Measurements from ENCODE around the gene SUPT3H.
A peak's percentile ranks its signal among the peaks of the same experiment; 100 is the strongest.

The SUPT3H gene

DNA sequence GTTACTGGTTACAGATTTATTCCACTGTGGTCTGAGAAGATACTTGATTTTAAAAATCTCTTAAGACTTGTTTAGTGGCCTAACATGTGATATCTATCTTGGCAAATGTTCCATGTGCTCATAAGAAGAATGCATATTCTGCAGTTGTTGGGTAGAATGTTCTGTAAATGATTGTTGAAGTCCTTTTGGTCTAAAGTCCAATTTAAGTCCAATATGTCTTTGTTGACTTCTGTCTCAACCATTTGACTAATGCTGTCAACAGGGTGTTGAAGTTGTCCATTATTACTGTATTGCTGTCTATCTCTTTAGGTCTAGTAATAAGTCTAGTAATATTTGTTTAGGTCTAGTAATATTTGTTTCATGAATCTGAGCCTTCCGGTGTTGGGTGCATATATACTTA, 437.4 kb downstream of the SUPT3H start:
- DNase-seq (ENCODE audit: low read depth) = no peak
- no peak overlapping the region for H3K4me3 ChIP-seq (ENCODE audit: low read depth, low read length)
- no peak for TF ChIP-seq CTCF (conservative IDR thresholded peaks at IDR 0.05; ENCODE audit: low read depth, low read length)

DNA sequence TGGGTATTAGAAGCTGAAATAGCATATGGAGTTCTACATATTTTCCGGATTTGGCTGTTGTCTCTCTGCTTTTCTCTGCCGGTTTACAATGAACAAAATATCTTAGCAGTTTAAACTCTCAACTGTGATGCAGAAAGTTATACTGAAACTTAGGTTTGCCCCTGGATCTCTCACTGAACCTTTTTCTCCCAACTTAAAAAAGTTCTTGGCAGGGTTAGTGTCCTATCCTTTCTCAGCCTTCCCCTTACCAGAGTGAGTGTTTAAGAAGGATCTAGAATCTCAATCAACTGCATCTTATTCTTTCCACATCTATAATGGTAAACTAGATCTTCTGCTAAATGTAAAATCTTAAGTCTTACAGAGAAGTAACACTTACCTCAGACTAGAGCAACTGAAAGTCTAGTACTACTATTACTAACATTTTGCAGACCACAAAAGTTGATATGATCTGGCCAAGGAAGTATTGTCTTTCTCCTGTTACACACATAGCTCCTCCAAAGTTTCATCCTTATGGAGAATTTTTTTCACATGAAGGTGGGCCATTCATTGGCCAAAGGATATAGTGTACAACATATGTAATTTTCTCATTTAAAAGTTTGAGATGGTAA, 441.9 kb downstream of the SUPT3H start:
- TF ChIP-seq CTCF (conservative IDR thresholded peaks at IDR 0.05; ENCODE audit: low read depth, low read length) = no peak
- H3K4me3 ChIP-seq (ENCODE audit: low read depth, low read length) = no peak overlapping the region
- DNase-seq (ENCODE audit: low read depth) = no peak

DNA sequence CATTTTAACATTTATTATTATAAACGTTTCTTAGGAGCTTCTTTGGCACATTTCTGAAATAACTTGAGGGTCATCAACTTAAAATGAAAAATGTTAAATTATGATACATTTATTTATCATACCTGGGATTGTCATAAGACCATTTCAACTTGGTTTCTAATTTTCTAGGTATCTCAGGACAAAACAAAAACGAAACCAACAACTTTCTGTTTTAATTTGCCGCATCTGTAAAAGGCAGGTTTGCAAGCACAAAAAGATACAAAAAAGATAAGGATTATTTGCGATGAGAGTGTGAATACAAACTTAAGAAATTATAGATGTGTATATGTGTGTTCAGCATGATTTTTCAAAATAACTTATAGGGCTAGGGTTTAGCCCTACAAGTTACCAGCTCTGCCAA, 444.6 kb downstream of the SUPT3H start:
- TF ChIP-seq CTCF (conservative IDR thresholded peaks at IDR 0.05; ENCODE audit: low read depth, low read length) = no peak
- no peak for DNase-seq (ENCODE audit: low read depth)
- H3K4me3 ChIP-seq (ENCODE audit: low read depth, low read length) = no peak overlapping the region

- no peak for TF ChIP-seq CTCF (conservative IDR thresholded peaks at IDR 0.05; ENCODE audit: low read depth, low read length)
- H3K4me3 ChIP-seq (ENCODE audit: low read depth, low read length) = no peak overlapping the region
Measured at GRCh38 chr6:44932651-44933091, 445.1 kb downstream of the SUPT3H start.

DNA sequence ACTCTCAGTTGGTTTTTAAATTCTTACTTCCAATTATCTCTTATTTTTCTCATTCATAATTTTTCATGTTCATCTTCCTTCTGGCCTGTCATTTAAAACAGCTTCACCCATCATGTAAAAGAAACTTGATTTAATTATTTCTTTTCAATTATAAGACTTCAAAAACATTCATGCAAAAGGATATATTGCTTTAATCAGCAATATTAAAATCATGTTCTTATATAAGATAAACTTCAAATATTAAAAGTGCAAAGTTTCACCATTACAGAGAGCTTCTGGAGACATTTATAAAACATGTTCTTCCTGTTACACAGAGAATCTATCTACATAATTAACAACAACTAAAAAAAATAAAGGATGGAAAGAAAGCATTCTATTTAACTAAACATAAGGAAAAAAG, 446.3 kb downstream of the SUPT3H start:
- no peak overlapping the region for H3K4me3 ChIP-seq (ENCODE audit: low read depth, low read length)
- TF ChIP-seq CTCF (conservative IDR thresholded peaks at IDR 0.05; ENCODE audit: low read depth, low read length) = no peak
- no peak for DNase-seq (ENCODE audit: low read depth)

More at GRCh38 chr6:44932651-44933091, 445.1 kb downstream of the SUPT3H start:
- DNase-seq (ENCODE audit: low read depth) = no peak

DNA sequence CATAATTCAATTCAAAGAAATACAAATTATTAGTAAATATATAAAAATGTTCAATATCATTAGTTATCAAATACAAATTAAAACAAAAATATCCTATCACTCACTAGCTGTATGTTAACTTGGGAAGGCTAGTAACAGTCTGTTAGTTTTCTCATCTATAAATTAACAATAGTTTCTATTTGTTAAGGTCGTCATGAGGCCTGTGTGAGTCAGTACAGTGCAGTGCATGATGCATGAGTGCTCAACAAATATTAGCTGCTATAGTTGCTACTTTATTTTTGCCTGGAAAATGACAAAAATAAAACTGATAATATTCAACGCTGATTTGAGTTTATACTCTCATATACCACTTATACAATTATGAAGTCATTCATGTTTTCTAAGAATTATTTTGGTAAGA, 451.2 kb downstream of the SUPT3H start:
- peak; percentile 24 for DNase-seq (ENCODE audit: low read depth)
- no peak for TF ChIP-seq CTCF (conservative IDR thresholded peaks at IDR 0.05; ENCODE audit: low read depth, low read length)
- no peak overlapping the region for H3K4me3 ChIP-seq (ENCODE audit: low read depth, low read length)

GRCh38 chr6:44925100-44925739, 452.5 kb downstream of the SUPT3H start:
- H3K4me3 ChIP-seq (ENCODE audit: low read depth, low read length) = no peak overlapping the region
- TF ChIP-seq CTCF (conservative IDR thresholded peaks at IDR 0.05; ENCODE audit: low read depth, low read length) = no peak

More at GRCh38 chr6:44925100-44925739, 452.5 kb downstream of the SUPT3H start:
- DNase-seq (ENCODE audit: low read depth) = peak; percentile 65
